GM10847 (cell line): ENCODE measurements around the gene UQCRC1.

Experiments used
- POLR2A ChIP-seq: IDR thresholded peaks from 2 replicates; pipeline ENCODE4 v1.6.1; 2011; ENCODE audit not compliant: insufficient read length; ENCODE audit errors: extremely low read depth

UQCRC1 gene

GRCh38 chr3:48619541-48620524, 10.4 kb upstream of the UQCRC1 start:
- TF ChIP-seq POLR2A = no peak

GRCh38 chr3:48617559-48617958, 8.1 kb upstream of the UQCRC1 start:
- TF ChIP-seq POLR2A = no peak

GRCh38 chr3:48614044-48614443, 4.6 kb upstream of the UQCRC1 start:
- TF ChIP-seq POLR2A = no peak

GRCh38 chr3:48612309-48612708, 2.9 kb upstream of the UQCRC1 start:
- no peak for TF ChIP-seq POLR2A

GRCh38 chr3:48607519-48607918, 1.9 kb downstream of the UQCRC1 start:
- no peak for TF ChIP-seq POLR2A

- TF ChIP-seq POLR2A = no peak
These were observed 7.8 kb downstream of the UQCRC1 start for GRCh38 chr3:48601622-48601994.

- no peak for TF ChIP-seq POLR2A
These were observed 8.5 kb downstream of the UQCRC1 start for GRCh38 chr3:48600711-48601621.

- no peak for TF ChIP-seq POLR2A
These were observed 9.7 kb downstream of the UQCRC1 start for GRCh38 chr3:48599509-48600285.

- no peak for TF ChIP-seq POLR2A
These were observed 10.4 kb downstream of the UQCRC1 start for GRCh38 chr3:48599077-48599501.

GRCh38 chr3:48598323-48599076, 10.9 kb downstream of the UQCRC1 start:
- no peak for TF ChIP-seq POLR2A

GRCh38 chr3:48597408-48597800, 12.0 kb downstream of the UQCRC1 start:
- TF ChIP-seq POLR2A = no peak

GRCh38 chr3:48596676-48597407, 12.6 kb downstream of the UQCRC1 start:
- no peak for TF ChIP-seq POLR2A

GRCh38 chr3:48596157-48596556, 13.3 kb downstream of the UQCRC1 start:
- no peak for TF ChIP-seq POLR2A
